H1 (cell line): ENCODE results near the gene SMIM35. TPM values are rescaled to one million over a fixed set of nuclear protein-coding genes. Genes with fewer than 3 reads are reported as not detected.

Experiments used
- CTCF ChIA-PET: fragments of 300-600 bp; sonication (Branson Sonifier 250); formaldehyde crosslinking; loops from one replicate; lab custom pipeline; 2021; ENCODE audit not compliant: partially characterized antibody; lab: Charles Lee
- POLR2A ChIA-PET: fragments of 300-600 bp; sonication (Branson Sonifier 250); formaldehyde crosslinking; loops from one replicate; lab custom pipeline; 2021; ENCODE audit warnings: inconsistent platforms; ENCODE audit not compliant: partially characterized antibody; lab: Charles Lee
- DNase-seq, 2 experiments: peaks; one replicate each; pipeline versions ENCODE4 v3.0.0 to v3.0.0-alpha.2; 2010 to 2022; ENCODE audit warnings: low spot score in 2 of 2, low read depth in 1 of 2, mixed read lengths in 1 of 2
- FAIRE-seq: peaks from 2 replicates; lab custom pipeline; 2011; peaks lifted over from hg19 to GRCh38; lab: Jason Lieb, UNC
- H2AFZ ChIP-seq: 2 replicates; pipeline ENCODE4 v1.8.1; 2012; ENCODE audit warnings: low read length, inconsistent platforms
- H2AK5ac ChIP-seq: 2 replicates; pipeline ENCODE4 v1.6.1; 2013; ENCODE audit warnings: low read depth, low read length
- H2BK120ac ChIP-seq: replicated peaks from 2 replicates; pipeline ENCODE3; 2013; ENCODE audit warnings: low read depth, low read length, inconsistent platforms
- H2BK12ac ChIP-seq: 2 replicates; pipeline ENCODE4 v1.6.1; 2013; ENCODE audit warnings: low read depth, low read length
- H2BK15ac ChIP-seq: 2 replicates; pipeline ENCODE4 v1.6.1; 2013; ENCODE audit warnings: low read length
- H2BK20ac ChIP-seq: 2 replicates; pipeline ENCODE4 v1.6.1; 2013; ENCODE audit warnings: low read length
- H2BK5ac ChIP-seq: 2 replicates; pipeline ENCODE4 v1.6.1; 2013; ENCODE audit warnings: low read depth, low read length
- H3K14ac ChIP-seq: 2 replicates; pipeline ENCODE4 v1.6.1; 2013; ENCODE audit warnings: inconsistent platforms; ENCODE audit not compliant: insufficient read length
- H3K18ac ChIP-seq: 2 replicates; pipeline ENCODE4 v1.6.1; 2013; ENCODE audit warnings: low read length; ENCODE audit errors: extremely low read depth
- H3K23ac ChIP-seq: 2 replicates; pipeline ENCODE4 v1.6.1; 2013; ENCODE audit warnings: inconsistent platforms; ENCODE audit not compliant: insufficient read length
- H3K23me2 ChIP-seq: 2 replicates; pipeline ENCODE4 v1.6.1; 2013; ENCODE audit warnings: low read depth, low read length
- H3K27ac ChIP-seq: 2 replicates; pipeline ENCODE4 v1.6.1; 2011; ENCODE audit warnings: low read depth, low read length, inconsistent platforms
- H3K27me3 ChIP-seq, 4 experiments: replicated peaks in 1 of 4; 1 replicate in 1 of 4; 2 replicates in 3 of 4; pipeline versions ENCODE4 v1.6.1 to v1.8.1; 2011 to 2013; ENCODE audit warnings: low read length in 3 of 4, mild to moderate bottlenecking in 3 of 4, inconsistent platforms in 2 of 4, mixed read lengths in 2 of 4, moderate library complexity in 1 of 4; ENCODE audit not compliant: control insufficient read depth in 3 of 4, insufficient read depth in 3 of 4; ENCODE audit errors: extremely low read depth in 1 of 4
- H3K36me3 ChIP-seq, 4 experiments: 2 replicates each; pipeline versions ENCODE4 v1.6.1 to v1.8.1; 2011 to 2013; ENCODE audit warnings: mild to moderate bottlenecking in 4 of 4, low read length in 3 of 4, moderate library complexity in 2 of 4, control low read depth in 1 of 4, inconsistent platforms in 1 of 4; ENCODE audit not compliant: insufficient read depth in 4 of 4, control insufficient read depth in 2 of 4
- H3K4ac ChIP-seq: replicated peaks from 2 replicates; pipeline ENCODE3; 2013; ENCODE audit warnings: low read length, low read depth, mixed read lengths, inconsistent platforms; ENCODE audit not compliant: insufficient read length
- H3K4me1 ChIP-seq, 4 experiments: replicated peaks in 1 of 4; 1 replicate in 1 of 4; 2 replicates in 3 of 4; pipeline versions ENCODE4 v1.6.1 to v1.8.1; 2011 to 2013; ENCODE audit warnings: low read length in 3 of 4, inconsistent platforms in 2 of 4, mixed read lengths in 1 of 4; ENCODE audit not compliant: insufficient read depth in 4 of 4, control insufficient read depth in 3 of 4
- H3K4me2 ChIP-seq, 2 experiments: 2 replicates each; pipeline versions ENCODE4 v1.6.1 to v1.8.1; 2011 to 2013; ENCODE audit warnings: low read depth in 2 of 2, low read length in 2 of 2, control low read depth in 1 of 2, inconsistent platforms in 1 of 2, mild to moderate bottlenecking in 1 of 2; ENCODE audit not compliant: insufficient read depth in 1 of 2
- H3K4me3 ChIP-seq, 4 experiments: fragments of 200-600, 300-600 bp in 1 of 4; sonication (generic), shearing (Covaris generic), sonication (Bioruptor Twin) in 1 of 4; 2 replicates each; pipeline versions ENCODE4 v1.5.1 to v1.8.1; 2011 to 2016; ENCODE audit warnings: low read length in 4 of 4, low read depth in 3 of 4, control low read depth in 2 of 4, inconsistent platforms in 2 of 4, mild to moderate bottlenecking in 2 of 4, mixed read lengths in 1 of 4, moderate library complexity in 1 of 4; ENCODE audit not compliant: insufficient read depth in 2 of 4; ENCODE audit errors: extremely low read depth in 1 of 4
- H3K56ac ChIP-seq: replicated peaks from 2 replicates; pipeline ENCODE3; 2013; ENCODE audit warnings: low read depth, mild to moderate bottlenecking, mixed read lengths, low read length, inconsistent platforms; ENCODE audit not compliant: insufficient read length
- H3K79me1 ChIP-seq: 2 replicates; pipeline ENCODE4 v1.6.1; 2013; ENCODE audit warnings: low read depth, low read length, control low read depth
- H3K79me2 ChIP-seq, 2 experiments: 2 replicates each; pipeline versions ENCODE4 v1.6.1 to v1.8.1; 2012 to 2013; ENCODE audit warnings: low read length in 2 of 2, mild to moderate bottlenecking in 2 of 2, inconsistent platforms in 1 of 2; ENCODE audit not compliant: insufficient read depth in 2 of 2, control insufficient read depth in 1 of 2
- H3K9ac ChIP-seq, 4 experiments: replicated peaks in 1 of 4; 1 replicate in 1 of 4; 2 replicates in 3 of 4; pipeline versions ENCODE4 v1.6.1 to v1.8.1; 2011 to 2013; ENCODE audit warnings: low read depth in 3 of 4, low read length in 3 of 4, control low read depth in 2 of 4, mild to moderate bottlenecking in 2 of 4, moderate library complexity in 2 of 4, inconsistent platforms in 1 of 4; ENCODE audit errors: extremely low read depth in 1 of 4
- H3K9me3 ChIP-seq, 2 experiments: 2 replicates each; pipeline versions ENCODE4 v1.6.1 to v1.8.1; 2012 to 2013; ENCODE audit warnings: mild to moderate bottlenecking in 2 of 2, moderate library complexity in 2 of 2, control low read depth in 1 of 2, inconsistent platforms in 1 of 2, low read depth in 1 of 2, low read length in 1 of 2, mixed read lengths in 1 of 2; ENCODE audit not compliant: insufficient read depth in 2 of 2
- H4K20me1 ChIP-seq, 2 experiments: replicated peaks in 1 of 2; 2 replicates each; pipeline versions ENCODE3 to v1.8.1; 2011 to 2013; ENCODE audit warnings: inconsistent platforms in 2 of 2, low read length in 2 of 2, mild to moderate bottlenecking in 1 of 2; ENCODE audit not compliant: insufficient read depth in 2 of 2, control insufficient read depth in 1 of 2
- H4K5ac ChIP-seq: 2 replicates; pipeline ENCODE4 v1.6.1; 2013; ENCODE audit warnings: low read length, low read depth, mixed read lengths, inconsistent platforms; ENCODE audit not compliant: insufficient read length
- H4K8ac ChIP-seq: 2 replicates; pipeline ENCODE4 v1.8.0; 2013; ENCODE audit warnings: mild to moderate bottlenecking, moderate library complexity, low read length, inconsistent platforms; ENCODE audit not compliant: insufficient read depth; ENCODE audit errors: extremely low read depth
- H4K91ac ChIP-seq: replicated peaks from 2 replicates; pipeline ENCODE3; 2013; ENCODE audit warnings: low read length, mixed read lengths, inconsistent platforms; ENCODE audit not compliant: insufficient read length
- BACH1 ChIP-seq: IDR thresholded peaks from 2 replicates; pipeline ENCODE4 v1.6.1; 2012; ENCODE audit warnings: low read length, improper control_type of control experiment
- BRCA1 ChIP-seq: IDR thresholded peaks from 2 replicates; pipeline ENCODE4 v1.6.1; 2012; ENCODE audit warnings: low read depth, low read length, improper control_type of control experiment
- HDAC2 ChIP-seq, 2 experiments: fragments of 300-600 bp in 1 of 2; sonication (generic) in 1 of 2; IDR thresholded peaks; 2 replicates each; pipeline ENCODE4 v1.6.1; 2011 to 2012; ENCODE audit warnings: low read depth in 2 of 2, low read length in 2 of 2, mild to moderate bottlenecking in 2 of 2, moderate library complexity in 2 of 2, borderline replicate concordance in 1 of 2, inconsistent platforms in 1 of 2
- RBBP5 ChIP-seq: IDR thresholded peaks from 2 replicates; pipeline ENCODE4 v1.7.1; 2012; ENCODE audit warnings: low read depth, mild to moderate bottlenecking, inconsistent platforms, low read length, moderate library complexity, borderline replicate concordance
- TEAD4 ChIP-seq: IDR thresholded peaks from 2 replicates; pipeline ENCODE4 v1.6.1; 2012; ENCODE audit warnings: low read depth, low read length, inconsistent platforms, mixed read lengths
- WGBS, 2 experiments: shearing (Covaris generic) in 1 of 2; methylation state at CpG; one replicate each; pipeline versions ENCODE4 v1.1.6 to v1.1.7; 2013 to 2015; ENCODE audit warnings: low lambda C conversion rate in 2 of 2, mixed read lengths in 2 of 2, inconsistent platforms in 1 of 2, low coverage in 1 of 2, missing lambda C conversion rate in 1 of 2; ENCODE audit not compliant: insufficient replicate concordance in 2 of 2, insufficient coverage in 1 of 2, insufficient read length in 1 of 2; ENCODE audit errors: extremely low coverage in 1 of 2, missing lambda C conversion rate in 1 of 2; 5-methylcytosine and 5-hydroxymethylcytosine counted together
- polyA plus RNA-seq, 7 experiments: library from polyadenylated mRNA; depleted of rRNA in 3 of 7; stranded (reverse) in 5 of 7; unstranded in 2 of 7; fragments of >200 nt in 5 of 7; fragments of 200-250 nt in 2 of 7; gene quantifications; 1 replicate in 5 of 7; 2 replicates in 1 of 7; 4 replicates in 1 of 7; pipeline versions ENCODE4 v1.2.1 to v1.2.3, GENCODE V29; 2011 to 2013; ENCODE audit warnings: missing spikeins in 2 of 7, mixed read lengths in 2 of 7
- total RNA-seq: library from RNA; stranded (reverse); fragmentation: NEBNext Ultra II Directional; extraction: Animal tissue kit (Norgen Biotek cat#: 25700); gene quantifications from 2 replicates; pipeline ENCODE4 v1.2.1, GENCODE V29; 2021

Gene SMIM35
- total and polyA plus RNA-seq, 2 of the 8 experiments (the other 6 are each of a cell fraction or from before 2014, with no cell fraction given), result not detected

- H3K79me2 ChIP-seq, result no peaks in the 10 kb centered on the region
- H3K4me3 ChIP-seq, result no peak overlapping the region
- H2AK5ac ChIP-seq, result no peak overlapping the region
- no peak overlapping the region for H2BK20ac ChIP-seq
- no peaks in the 10 kb centered on the region for H3K79me1 ChIP-seq
- H2BK12ac ChIP-seq, result no peak overlapping the region
- no peak for FAIRE-seq
- H2AFZ ChIP-seq, result no peak overlapping the region
- H3K27ac ChIP-seq, result no peak overlapping the region
- no peak for DNase-seq
- peaks cover 13 to 24% (median 19%) of the 10 kb centered on the region in 4 experiments for H3K27me3 ChIP-seq
- H4K91ac ChIP-seq, result no peak overlapping the region
- WGBS, 2 experiments, result 77% methylated on average over 3 of the region's 3 CpGs; no CpG with 5 or more reads in 1 of the 2 experiments
- no peaks in the 10 kb centered on the region for H3K9me3 ChIP-seq
- ChIA-PET CTCF (interaction anchor here (0.8 to 1.0 kb wide), 2 partner anchors 22 to 37 kb away, joined by 3 read pairs; no protein-coding TSS in a partner anchor), POLR2A (no interaction called here)
- no peak overlapping the region for H3K56ac ChIP-seq
- H3K36me3 ChIP-seq, result no peaks in the 10 kb centered on the region
- no peak overlapping the region for H3K18ac ChIP-seq
- H4K8ac ChIP-seq, result no peak overlapping the region
- no peak overlapping the region for H3K23ac ChIP-seq
- H4K20me1 ChIP-seq, result no peaks in the 10 kb centered on the region
- no peak overlapping the region for H2BK5ac ChIP-seq
- no peak overlapping the region for H3K9ac ChIP-seq
- H3K14ac ChIP-seq, result no peak overlapping the region
- no peak overlapping the region for H2BK120ac ChIP-seq
- no peak overlapping the region for H3K4ac ChIP-seq
- TF ChIP-seq BRCA1, result no peak
- TF ChIP-seq TEAD4, result no peak
- TF ChIP-seq HDAC2 (IDR thresholded peaks at IDR 0.05; ENCODE audit: borderline replicate concordance in 1 of 2, low read depth in 2 of 2, low read length in 2 of 2), result no peak
- no peak for TF ChIP-seq BACH1
- no peak for TF ChIP-seq RBBP5
- peaks cover 0 to 3% (median 1%) of the 10 kb centered on the region in 4 experiments; a peak in 3 of 7 replicates for H3K4me1 ChIP-seq
- H2BK15ac ChIP-seq, result no peak overlapping the region
- no peak overlapping the region for H3K4me2 ChIP-seq
- peaks cover 7% of the 10 kb centered on the region; the same call in 1 of the 2 replicates for H3K23me2 ChIP-seq
- H4K5ac ChIP-seq, result no peak overlapping the region
These were observed 103.6 kb downstream of the SMIM35 start for GRCh38 chr11:117983163-117983475.
